Hepatocyte (in vitro differentiated cells): ENCODE results near the gene S1PR3. TPM values are rescaled to one million over a fixed set of nuclear protein-coding genes. Genes with fewer than 3 reads are reported as not detected.

Source experiments
- DNase-seq: peaks from one replicate; pipeline ENCODE4 v3.0.0-alpha.2; 2016; ENCODE audit warnings: low spot score
- H2AFZ ChIP-seq: fragments of 200-600 bp; sonication (generic); 2 replicates; pipeline ENCODE4 v1.6.0; 2016; ENCODE audit warnings: antibody characterized with exemption, mild to moderate bottlenecking
- H3K27ac ChIP-seq: fragments of 200-600 bp; sonication (generic); 2 replicates; pipeline ENCODE4 v1.5.1; 2016; ENCODE audit warnings: mild to moderate bottlenecking
- H3K27me3 ChIP-seq: fragments of 200-600 bp; sonication (generic); 2 replicates; pipeline ENCODE4 v1.6.1; 2016
- H3K36me3 ChIP-seq: fragments of 200-600 bp; sonication (generic); replicated peaks from 2 replicates; pipeline ENCODE4 v1.5.1; 2016; ENCODE audit warnings: low read depth; ENCODE audit not compliant: insufficient read depth
- H3K4me1 ChIP-seq: fragments of 200-600 bp; sonication (generic); 2 replicates; pipeline ENCODE4 v1.5.1; 2016; ENCODE audit warnings: mild to moderate bottlenecking, moderate library complexity; ENCODE audit not compliant: insufficient read depth
- H3K4me2 ChIP-seq: fragments of 200-600 bp; sonication (generic); 2 replicates; pipeline ENCODE4 v1.6.0; 2016
- H3K4me3 ChIP-seq: fragments of 200-600 bp; sonication (generic); 2 replicates; pipeline ENCODE4 v1.5.1; 2016; ENCODE audit warnings: mild to moderate bottlenecking
- H3K79me2 ChIP-seq: fragments of 200-600 bp; sonication (generic); 2 replicates; pipeline ENCODE4 v1.6.0; 2017; ENCODE audit warnings: mild to moderate bottlenecking
- H3K9me2 ChIP-seq: fragments of 200-600 bp; sonication (generic); replicated peaks from 2 replicates; pipeline ENCODE4 v1.6.0; 2017; ENCODE audit warnings: mild to moderate bottlenecking; ENCODE audit not compliant: insufficient read depth
- H3K9me3 ChIP-seq: fragments of 200-600 bp; sonication (generic); 2 replicates; pipeline ENCODE4 v1.5.1; 2016; ENCODE audit warnings: low read depth, mild to moderate bottlenecking
- H4K20me1 ChIP-seq: fragments of 200-600 bp; sonication (generic); 2 replicates; pipeline ENCODE4 v1.6.0; 2016; ENCODE audit warnings: mild to moderate bottlenecking; ENCODE audit not compliant: insufficient read depth, poor library complexity, severe bottlenecking
- EZH2 ChIP-seq: fragments of 200-600 bp; sonication (generic); IDR thresholded peaks from 2 replicates; pipeline ENCODE4 v1.6.1; 2016; ENCODE audit warnings: antibody characterized with exemption, mild to moderate bottlenecking, borderline replicate concordance
- EZH2phosphoT487 ChIP-seq: fragments of 200-600 bp; sonication (generic); IDR thresholded peaks from one replicate; pipeline ENCODE4 v1.6.1; 2018; ENCODE audit warnings: antibody characterized with exemption, mild to moderate bottlenecking, low read depth, moderate library complexity; ENCODE audit not compliant: unreplicated experiment, severe bottlenecking
- WGBS: methylation state at CpG from one replicate; pipeline ENCODE4 v1.1.6; 2016; ENCODE audit warnings: low lambda C conversion rate; ENCODE audit errors: missing lambda C conversion rate; 5-methylcytosine and 5-hydroxymethylcytosine counted together
- polyA plus RNA-seq: library from polyadenylated mRNA; unstranded; fragments of >200 nt; fragmentation: Nextera tagmentation; extraction: Ambion mirVana; gene quantifications from 2 replicates; pipeline ENCODE4 v1.2.1, GENCODE V29; 2016
- total RNA-seq: library from RNA; depleted of rRNA; stranded (reverse); fragments of >200 nt; gene quantifications from 2 replicates; pipeline ENCODE4 v1.2.3, GENCODE V29; 2014
- TF ChIP-seq, protein P1 (sequence below): fragments of 200-600 bp; sonication (generic); IDR thresholded peaks from 2 replicates; pipeline ENCODE4 v1.5.1; 2016; ENCODE audit warnings: antibody characterized with exemption, mild to moderate bottlenecking; ENCODE audit not compliant: poor library complexity

The S1PR3 gene
- total and polyA plus RNA-seq, 2 experiments from 2014 or later = 21.4 to 46.1 TPM

DNA sequence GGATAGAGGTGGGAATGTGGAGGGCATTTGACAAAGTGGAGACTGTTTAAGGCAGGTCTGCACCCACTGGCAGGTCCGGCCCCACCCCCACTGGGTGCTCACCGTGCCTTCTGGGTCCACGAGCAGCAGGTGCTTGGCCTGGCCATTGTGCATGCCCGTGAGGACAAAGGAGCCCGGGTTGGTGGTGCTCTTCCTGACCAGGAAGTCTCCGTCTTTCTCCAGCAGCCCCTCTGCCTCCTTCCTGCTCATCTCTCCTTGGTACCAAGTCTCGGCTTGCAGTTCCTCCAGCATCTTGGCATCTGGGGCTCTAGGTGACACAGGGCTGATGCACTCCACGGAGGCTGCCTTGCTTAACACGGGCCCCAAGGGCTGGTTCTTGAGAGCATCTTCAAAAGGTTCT is 46.6 kb downstream of the S1PR3 start:
- H3K36me3 ChIP-seq = no peaks in the 10 kb centered on the region
- no peak overlapping the region for H3K4me2 ChIP-seq
- no peak overlapping the region for H2AFZ ChIP-seq
- 95% methylated on average over 9 of the region's 9 CpGs for WGBS
- H3K4me1 ChIP-seq = peaks cover 14% of the 10 kb centered on the region
- H3K79me2 ChIP-seq = no peaks in the 10 kb centered on the region
- TF ChIP-seq, protein P1, sequence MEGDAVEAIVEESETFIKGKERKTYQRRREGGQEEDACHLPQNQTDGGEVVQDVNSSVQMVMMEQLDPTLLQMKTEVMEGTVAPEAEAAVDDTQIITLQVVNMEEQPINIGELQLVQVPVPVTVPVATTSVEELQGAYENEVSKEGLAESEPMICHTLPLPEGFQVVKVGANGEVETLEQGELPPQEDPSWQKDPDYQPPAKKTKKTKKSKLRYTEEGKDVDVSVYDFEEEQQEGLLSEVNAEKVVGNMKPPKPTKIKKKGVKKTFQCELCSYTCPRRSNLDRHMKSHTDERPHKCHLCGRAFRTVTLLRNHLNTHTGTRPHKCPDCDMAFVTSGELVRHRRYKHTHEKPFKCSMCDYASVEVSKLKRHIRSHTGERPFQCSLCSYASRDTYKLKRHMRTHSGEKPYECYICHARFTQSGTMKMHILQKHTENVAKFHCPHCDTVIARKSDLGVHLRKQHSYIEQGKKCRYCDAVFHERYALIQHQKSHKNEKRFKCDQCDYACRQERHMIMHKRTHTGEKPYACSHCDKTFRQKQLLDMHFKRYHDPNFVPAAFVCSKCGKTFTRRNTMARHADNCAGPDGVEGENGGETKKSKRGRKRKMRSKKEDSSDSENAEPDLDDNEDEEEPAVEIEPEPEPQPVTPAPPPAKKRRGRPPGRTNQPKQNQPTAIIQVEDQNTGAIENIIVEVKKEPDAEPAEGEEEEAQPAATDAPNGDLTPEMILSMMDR = no peak
- TF ChIP-seq EZH2 (no peak), EZH2phosphoT487 (no peak)
- no peak overlapping the region for H3K4me3 ChIP-seq
- no peaks in the 10 kb centered on the region for H3K27me3 ChIP-seq
- H3K9me2 ChIP-seq = no peaks in the 10 kb centered on the region
- no peaks in the 10 kb centered on the region for H4K20me1 ChIP-seq
- peak overlapping the region; percentile 57 for H3K27ac ChIP-seq
- no peak for DNase-seq
- no peaks in the 10 kb centered on the region for H3K9me3 ChIP-seq

- H3K27ac ChIP-seq = no peak overlapping the region
- no peaks in the 10 kb centered on the region for H3K79me2 ChIP-seq
- H3K9me3 ChIP-seq = no peaks in the 10 kb centered on the region
- H3K36me3 ChIP-seq = no peaks in the 10 kb centered on the region
- no peaks in the 10 kb centered on the region for H3K27me3 ChIP-seq
- H3K4me2 ChIP-seq = no peak overlapping the region
- H4K20me1 ChIP-seq = no peaks in the 10 kb centered on the region
- 86% methylated on average over 5 of the region's 5 CpGs for WGBS
- DNase-seq = no peak
- no peaks in the 10 kb centered on the region for H3K9me2 ChIP-seq
- H3K4me3 ChIP-seq = no peak overlapping the region
- H2AFZ ChIP-seq = no peak overlapping the region
- peaks cover 14% of the 10 kb centered on the region for H3K4me1 ChIP-seq
- TF ChIP-seq EZH2phosphoT487 (no peak), EZH2 (no peak)
- TF ChIP-seq, protein P1 = no peak
Observed at GRCh38 chr9:89038382-89039103, 47.3 kb downstream of the S1PR3 start.

GRCh38 chr9:89039104-89039465 is 47.8 kb downstream of the S1PR3 start:
- no peaks in the 10 kb centered on the region for H4K20me1 ChIP-seq
- H3K27me3 ChIP-seq = no peaks in the 10 kb centered on the region
- no peak overlapping the region for H3K4me2 ChIP-seq
- no peaks in the 10 kb centered on the region for H3K36me3 ChIP-seq
- WGBS = 98% methylated on average over 4 of the region's 4 CpGs
- H3K9me3 ChIP-seq = no peaks in the 10 kb centered on the region
- TF ChIP-seq EZH2 (no peak), EZH2phosphoT487 (no peak)
- TF ChIP-seq, protein P1 = no peak
- H3K79me2 ChIP-seq = no peaks in the 10 kb centered on the region
- no peaks in the 10 kb centered on the region for H3K9me2 ChIP-seq
- H3K4me1 ChIP-seq = peaks cover 14% of the 10 kb centered on the region
- H2AFZ ChIP-seq = no peak overlapping the region
- no peak overlapping the region for H3K27ac ChIP-seq
- H3K4me3 ChIP-seq = no peak overlapping the region
- no peak for DNase-seq
